ENCODE results near the gene WNT9A.

GRCh38 chr1:227937838-227938145, 9.9 kb downstream of the WNT9A start:
- TF ChIP-seq ZNF513 (tag by site-specific recombination; IDR thresholded peaks at IDR 0.05) (no peak), ZNF391 (tag by site-specific recombination; IDR thresholded peaks at IDR 0.05; ENCODE audit: borderline replicate concordance, low read depth) (no peak)

All from HEK293 (cell line).